OCI-LY1 (cell line): ENCODE results near the gene TRPC3.

Source experiments
- EZH2 ChIP-seq: fragments of 200-600 bp; sonication (generic), shearing (Covaris generic); IDR thresholded peaks from 2 replicates; pipeline ENCODE4 v1.8.0; 2017; ENCODE audit warnings: borderline replicate concordance, mixed run types, mild to moderate bottlenecking, antibody characterized with exemption, low read length, moderate library complexity, mixed read lengths
- TF ChIP-seq, protein P1 (sequence below): fragments of 200-600 bp; sonication (generic), shearing (Covaris generic); IDR thresholded peaks from 2 replicates; pipeline ENCODE4 v1.5.1; 2017; ENCODE audit warnings: mild to moderate bottlenecking, antibody characterized with exemption, low read length, moderate library complexity, mixed read lengths

DNA sequence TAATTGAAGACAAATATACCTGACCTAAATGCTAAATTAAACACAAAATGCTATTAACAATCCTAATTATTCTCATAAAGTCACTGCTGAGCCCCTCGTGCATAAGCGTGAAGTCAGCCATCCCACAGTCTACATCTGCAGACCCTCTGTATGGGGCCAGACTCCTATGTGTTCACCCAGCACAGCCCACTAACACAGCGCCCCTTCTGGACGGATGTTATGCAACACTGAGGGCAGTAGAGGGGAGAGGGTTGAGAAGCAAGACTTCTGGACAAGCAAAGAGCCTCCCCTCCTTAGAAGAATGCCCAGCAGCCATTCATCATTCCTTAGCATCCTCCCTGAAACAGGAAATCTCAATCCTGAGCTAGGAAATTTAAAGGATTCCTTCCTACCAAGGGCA lies 7.9 kb downstream of the TRPC3 start:
- TF ChIP-seq, protein P1, sequence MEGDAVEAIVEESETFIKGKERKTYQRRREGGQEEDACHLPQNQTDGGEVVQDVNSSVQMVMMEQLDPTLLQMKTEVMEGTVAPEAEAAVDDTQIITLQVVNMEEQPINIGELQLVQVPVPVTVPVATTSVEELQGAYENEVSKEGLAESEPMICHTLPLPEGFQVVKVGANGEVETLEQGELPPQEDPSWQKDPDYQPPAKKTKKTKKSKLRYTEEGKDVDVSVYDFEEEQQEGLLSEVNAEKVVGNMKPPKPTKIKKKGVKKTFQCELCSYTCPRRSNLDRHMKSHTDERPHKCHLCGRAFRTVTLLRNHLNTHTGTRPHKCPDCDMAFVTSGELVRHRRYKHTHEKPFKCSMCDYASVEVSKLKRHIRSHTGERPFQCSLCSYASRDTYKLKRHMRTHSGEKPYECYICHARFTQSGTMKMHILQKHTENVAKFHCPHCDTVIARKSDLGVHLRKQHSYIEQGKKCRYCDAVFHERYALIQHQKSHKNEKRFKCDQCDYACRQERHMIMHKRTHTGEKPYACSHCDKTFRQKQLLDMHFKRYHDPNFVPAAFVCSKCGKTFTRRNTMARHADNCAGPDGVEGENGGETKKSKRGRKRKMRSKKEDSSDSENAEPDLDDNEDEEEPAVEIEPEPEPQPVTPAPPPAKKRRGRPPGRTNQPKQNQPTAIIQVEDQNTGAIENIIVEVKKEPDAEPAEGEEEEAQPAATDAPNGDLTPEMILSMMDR = peak; percentile 70
- TF ChIP-seq EZH2 = no peak
